Amniotic epithelial cell (primary cell): ENCODE measurements around the gene PRR13.

ENCODE experiments used
- DNase-seq: peaks from one replicate; pipeline ENCODE4 v3.0.0-alpha.2; 2010; ENCODE audit warnings: low read depth

The PRR13 gene

DNA sequence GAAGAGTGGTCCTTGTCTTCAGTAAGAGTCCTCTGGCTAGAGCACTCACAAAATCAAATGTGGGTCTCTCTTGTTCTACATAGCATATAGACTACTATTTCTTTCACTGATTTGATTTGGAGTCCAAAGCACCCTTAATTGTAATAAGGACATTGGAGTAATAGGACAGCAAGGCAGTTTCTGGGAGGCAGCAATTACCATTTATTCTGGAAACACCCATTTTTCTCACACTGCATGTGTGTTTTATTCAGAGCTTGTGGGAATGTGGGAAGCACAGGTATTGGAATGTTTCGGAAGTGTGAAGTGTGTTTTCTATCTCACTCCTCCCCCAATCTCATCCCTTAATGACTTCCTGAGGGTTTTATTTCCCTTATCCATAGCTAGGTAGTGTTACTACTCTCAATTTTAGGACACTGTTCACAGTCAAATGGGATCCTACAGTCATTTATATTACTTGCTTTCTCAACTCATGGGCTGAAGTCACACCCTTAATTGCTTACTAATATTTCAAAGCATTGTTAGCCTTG, 30.6 kb downstream of the PRR13 start:
- no peak for DNase-seq

DNA sequence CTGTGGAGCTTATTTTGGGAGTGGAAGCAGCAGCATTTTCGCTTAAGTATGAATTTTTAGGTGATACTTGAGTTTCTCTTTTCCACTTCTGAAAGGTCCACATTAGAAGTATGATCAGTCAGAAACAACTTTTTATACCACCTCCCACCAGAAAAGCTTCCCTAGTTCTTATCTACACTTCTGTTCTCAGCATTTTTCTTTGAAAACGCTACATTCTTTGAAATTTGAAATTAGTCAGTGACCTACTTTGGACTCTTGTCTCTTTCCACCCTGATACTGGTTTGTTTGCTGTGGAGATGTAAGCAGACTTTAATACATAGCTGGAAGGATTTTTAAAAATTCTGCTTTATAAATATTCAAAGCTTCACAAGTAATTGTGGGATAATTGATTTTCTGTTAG, 32.5 kb downstream of the PRR13 start:
- DNase-seq = peak; percentile 61

DNA sequence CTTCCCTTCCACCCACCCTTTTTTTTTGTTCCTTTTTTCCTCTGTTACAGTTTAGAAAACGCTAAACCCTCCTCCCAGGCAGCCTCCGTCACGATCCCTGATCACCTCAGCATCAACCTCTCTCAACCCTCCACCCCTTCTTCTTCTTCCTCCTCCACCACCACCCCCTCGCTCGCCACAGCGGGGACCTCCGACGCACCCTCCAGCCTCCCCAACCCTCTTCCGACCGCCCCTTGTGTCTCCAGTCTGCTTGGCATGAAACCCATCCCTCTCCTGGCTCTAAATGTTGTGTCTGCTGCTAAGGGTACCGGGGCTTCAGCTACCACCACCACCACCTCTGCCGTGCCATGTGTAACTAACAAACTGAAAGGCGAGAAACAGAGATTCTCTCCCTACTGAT, 33.3 kb downstream of the PRR13 start:
- no peak for DNase-seq

DNA sequence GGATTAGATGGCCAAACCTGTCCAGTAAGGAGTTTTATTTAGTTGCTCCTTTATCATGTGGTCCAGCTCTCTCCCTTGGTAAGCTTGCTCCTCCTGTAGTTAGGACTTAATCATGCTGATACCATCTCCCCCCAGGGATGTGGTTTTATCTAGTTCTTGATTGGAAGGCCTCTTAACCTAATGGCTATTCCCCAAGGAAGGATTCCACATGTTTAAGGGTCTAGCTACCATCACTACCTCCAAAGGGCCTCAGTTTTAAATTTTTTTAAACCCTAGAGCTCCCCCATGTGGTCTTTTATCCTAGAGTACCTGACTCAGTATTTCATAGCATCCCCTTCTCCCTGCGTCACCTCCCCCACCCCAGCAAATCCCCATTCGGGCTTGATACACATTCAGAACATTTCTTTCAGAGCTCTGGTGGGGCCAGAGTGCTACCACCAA, 35.3 kb downstream of the PRR13 start:
- peak; percentile 46 for DNase-seq

DNA sequence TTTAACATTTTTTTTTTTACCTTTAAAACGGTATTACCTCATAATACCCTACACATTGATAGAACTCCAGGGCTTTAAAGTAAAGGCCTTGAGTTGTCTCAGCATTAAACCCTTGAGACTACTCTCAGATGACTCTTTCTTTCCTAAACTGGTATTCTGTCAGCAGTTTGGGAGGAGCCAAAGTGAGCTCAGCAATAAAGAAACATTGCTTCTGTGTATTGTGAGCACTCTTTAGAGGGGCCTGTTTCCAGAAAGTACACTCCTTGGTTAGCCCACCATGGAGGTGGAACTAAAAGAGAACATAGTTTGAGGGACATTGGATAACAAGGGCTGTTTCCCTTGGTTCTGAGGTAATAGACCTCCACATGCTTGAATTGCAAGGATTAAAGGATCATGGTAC, 37.3 kb downstream of the PRR13 start:
- DNase-seq = peak; percentile 27

DNA sequence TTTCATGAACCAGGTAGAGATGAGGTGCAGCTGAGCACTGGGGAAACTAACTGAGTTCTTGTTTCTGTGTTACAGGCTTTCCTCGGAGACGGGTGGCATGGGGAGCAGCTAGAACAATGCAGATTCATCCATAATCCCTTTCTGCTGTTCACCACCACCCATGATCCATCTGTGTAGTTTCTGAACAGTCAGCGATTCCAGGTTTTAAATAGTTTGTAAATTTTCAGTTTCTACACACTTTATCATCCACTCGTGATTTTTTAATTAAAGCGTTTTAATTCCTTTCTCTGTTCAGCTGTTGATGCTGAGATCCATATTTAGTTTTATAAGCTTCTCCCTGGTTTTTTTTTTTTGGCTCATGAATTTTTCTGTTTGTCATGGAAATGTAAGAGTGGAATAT, 37.8 kb downstream of the PRR13 start:
- DNase-seq = no peak

DNA sequence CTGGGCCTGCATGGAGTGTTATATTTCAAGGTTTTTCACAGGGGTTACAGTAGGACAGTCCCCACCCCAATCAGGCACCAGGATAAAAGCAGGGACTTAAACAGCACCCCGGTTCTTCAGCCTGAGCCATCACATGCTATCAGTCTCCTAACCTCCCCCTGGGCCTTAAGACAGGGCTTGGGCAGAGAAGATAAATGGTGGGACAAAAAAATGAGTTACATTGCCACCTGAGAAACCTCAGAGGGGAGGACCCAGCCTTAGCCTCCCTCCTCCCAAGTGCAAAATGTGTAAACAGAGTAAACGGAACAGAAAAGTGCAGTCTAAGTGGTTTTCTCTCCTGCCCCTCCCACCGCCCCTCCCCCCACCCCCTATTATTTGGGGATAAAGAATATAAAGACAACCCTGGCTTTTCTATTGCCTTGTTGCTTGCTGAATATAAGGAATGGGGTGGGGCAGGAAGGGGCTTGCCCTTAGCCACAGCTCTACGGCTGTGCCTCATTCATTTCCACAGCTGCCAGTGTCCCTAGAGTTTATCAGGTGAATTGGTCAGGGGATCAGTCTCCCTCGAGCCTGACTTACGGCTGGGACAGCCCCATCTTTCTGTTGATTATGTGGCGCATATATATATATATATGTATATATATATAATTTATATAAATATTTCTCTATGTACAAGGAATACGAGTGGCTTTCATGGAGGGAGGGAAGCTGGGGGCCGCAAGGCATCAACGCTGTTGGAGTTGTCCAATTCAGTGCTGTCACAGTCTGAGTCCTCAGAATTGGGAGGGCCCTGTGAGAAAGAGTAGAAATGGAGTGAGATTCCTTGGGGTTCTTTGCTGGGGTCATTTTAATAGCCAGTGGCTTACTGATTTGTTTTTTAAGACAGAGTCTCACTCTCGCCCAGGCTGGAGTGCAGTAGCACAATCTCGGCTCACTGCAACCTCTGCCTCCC, 39.2 kb downstream of the PRR13 start:
- DNase-seq = no peak

DNA sequence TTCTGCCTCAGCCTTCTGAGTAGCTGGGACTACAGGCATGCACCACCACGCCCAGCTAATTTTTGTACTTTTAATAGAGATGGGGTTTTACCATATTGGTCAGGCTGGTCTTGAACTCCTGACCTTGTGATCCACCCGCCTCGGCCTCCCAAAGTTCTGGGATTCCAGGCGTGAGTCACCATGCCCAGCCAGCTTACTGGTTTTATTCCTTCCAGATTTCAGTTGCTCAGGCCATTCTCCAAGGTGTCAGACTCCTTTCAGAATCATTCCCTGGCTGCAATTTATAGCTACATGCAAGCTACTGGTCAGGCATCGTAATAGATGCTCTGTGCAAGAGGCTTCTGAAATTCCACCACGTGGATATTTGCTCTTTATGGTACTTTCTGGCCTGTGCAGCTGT, 39.9 kb downstream of the PRR13 start:
- DNase-seq = peak; percentile 81

DNA sequence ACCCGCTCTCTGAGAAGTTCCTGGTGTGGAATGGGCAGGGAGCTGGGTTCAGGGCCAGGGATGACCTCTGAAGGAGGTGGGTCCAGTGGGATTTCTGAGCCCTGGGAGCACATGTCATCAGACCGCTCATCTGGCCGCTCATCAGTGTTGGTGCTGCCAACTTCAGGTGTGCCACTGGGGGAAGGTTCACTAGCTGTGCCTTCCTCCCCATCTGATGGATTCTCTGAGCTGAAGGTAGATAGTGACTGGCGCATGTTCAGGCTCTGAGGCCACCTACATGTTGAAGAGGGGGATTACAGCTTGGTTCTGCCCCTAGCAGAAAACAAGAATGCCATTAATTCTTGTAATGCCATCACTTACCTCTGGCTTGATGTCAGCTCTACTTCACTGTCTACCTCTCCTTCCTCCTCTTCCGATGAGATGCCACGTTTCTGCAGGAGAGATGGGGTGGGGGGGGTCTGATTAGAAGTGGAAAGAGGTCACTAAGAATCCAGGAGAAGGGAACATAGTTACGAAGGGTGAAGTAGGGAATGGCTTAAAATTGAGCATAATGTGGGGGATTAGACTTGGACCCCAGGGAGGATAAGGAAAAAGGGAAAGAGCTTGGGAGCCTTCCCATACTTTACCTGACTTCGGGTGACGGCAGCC, 40.5 kb downstream of the PRR13 start:
- DNase-seq = peak; percentile 38

DNA sequence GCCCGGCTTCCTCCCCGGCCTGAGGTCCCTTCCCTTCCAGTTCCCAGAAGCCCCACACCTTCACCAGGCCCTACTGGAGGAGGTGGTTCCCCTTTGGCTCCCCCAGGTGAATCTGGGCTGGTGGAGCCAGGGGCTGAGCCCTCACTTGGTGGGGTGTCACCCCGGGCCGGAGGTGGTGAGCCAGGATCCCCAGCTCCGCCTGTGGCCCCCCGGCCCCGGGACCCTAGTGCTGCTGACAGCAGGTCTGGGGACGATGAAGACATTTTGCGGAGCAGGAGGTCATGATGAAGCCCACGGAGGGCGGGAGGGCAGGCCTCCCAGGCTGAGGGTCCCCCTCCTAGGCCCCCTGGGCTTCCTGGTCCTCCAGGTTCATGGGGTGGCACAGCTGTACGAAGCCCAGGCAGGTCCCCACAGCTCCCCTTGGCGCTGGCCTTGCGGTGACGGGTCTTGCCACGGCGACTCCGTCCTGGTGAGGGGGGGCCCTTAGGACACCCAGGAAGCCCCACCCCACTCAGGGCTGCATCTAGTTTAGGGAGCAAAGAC, 41.2 kb downstream of the PRR13 start:
- DNase-seq = no peak

DNA sequence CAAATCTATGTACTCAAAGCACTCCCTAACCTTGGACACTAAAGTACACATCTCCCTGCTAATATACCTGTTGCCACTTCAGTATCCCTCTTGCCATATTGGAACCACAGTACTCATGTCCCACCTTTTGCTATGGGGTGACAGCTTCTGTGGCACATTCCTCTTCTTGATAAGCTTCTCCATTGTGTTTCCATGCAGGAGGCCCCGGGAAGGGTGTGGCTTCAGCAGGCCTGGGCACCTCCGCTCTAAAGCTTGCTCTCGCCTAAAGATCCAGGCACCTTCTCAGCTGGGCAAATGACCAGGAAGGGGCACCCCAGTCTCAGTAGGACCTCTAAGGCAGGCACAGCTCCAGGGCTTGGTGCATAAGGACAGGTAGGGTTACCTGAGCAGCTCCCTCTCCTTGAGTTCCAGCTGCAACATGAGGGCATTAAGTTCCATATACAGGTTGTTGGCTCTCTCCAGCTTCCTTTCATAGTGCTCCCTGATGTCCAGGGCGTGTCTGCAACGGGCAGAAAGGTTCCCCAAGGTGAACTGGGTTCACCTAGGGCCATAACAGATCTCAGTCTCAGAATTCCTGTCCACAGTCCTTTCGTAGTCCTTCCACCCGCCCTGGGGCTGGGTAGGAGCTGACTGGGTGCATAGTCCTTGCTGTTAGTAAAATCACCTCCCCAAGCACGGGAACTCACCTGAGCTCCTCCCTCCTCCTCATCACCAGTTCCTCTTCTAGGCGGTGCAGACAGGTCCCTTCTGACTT, 41.9 kb downstream of the PRR13 start:
- DNase-seq = no peak

DNA sequence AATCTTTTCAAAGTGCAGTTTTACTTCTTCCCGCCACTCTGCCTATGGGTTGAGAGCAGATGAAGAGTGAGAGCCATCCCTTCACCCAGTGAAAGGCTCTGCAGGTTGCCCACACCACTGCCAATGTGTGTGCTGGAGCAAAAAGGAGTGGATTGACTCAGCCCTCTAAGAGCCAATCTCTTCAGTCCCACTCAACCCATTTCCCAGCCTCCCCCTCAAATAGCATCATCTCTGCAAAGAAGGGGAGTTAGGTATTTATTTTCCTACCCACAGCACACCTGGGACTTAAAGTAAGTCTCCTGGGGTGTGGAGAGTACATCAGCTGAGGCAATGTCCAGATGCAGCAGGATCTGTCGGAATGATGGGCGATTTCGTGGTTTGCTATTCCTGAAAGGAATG, 42.4 kb downstream of the PRR13 start:
- DNase-seq = peak; percentile 23

DNA sequence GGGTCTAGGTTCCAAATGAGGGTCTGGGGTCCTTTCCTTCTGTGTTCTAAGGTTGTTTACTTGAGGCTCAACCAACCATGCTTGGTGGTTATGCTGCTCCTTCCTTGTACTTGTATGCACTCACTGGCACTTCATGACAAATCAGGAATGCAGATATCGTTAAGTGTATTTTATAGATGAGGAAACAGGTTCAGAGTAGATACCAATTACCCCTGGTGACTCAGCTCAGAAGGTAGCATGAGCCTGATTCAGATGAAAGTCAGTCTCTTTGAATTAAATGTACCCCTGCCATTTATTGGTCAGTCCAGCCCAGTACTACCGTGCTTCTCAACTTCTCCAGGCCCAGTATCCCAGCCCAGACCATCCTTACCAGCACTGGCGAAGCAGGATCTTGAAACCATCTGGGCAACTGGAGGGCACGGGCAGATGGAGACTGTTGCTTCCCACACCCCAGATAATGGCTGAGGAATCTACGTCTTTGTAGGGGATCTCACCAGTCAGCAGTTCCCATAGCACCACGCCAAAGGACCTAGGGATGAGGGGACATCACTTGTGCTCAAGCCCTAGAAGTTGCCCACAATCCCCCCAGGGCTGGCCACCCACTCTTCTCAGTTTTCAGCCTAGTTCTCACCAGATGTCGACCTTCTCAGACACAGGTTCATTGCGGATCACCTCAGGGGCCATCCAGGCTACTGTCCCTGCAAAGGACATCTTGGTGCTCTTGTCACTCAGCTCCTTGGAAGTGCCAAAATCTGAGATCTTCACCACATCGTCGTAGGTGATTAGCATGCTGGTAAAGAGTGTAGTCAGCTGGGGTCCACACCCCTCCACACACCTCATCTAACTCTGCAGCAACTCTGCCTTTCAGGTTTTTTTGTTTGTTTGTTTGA, 43.4 kb downstream of the PRR13 start:
- no peak for DNase-seq

DNA sequence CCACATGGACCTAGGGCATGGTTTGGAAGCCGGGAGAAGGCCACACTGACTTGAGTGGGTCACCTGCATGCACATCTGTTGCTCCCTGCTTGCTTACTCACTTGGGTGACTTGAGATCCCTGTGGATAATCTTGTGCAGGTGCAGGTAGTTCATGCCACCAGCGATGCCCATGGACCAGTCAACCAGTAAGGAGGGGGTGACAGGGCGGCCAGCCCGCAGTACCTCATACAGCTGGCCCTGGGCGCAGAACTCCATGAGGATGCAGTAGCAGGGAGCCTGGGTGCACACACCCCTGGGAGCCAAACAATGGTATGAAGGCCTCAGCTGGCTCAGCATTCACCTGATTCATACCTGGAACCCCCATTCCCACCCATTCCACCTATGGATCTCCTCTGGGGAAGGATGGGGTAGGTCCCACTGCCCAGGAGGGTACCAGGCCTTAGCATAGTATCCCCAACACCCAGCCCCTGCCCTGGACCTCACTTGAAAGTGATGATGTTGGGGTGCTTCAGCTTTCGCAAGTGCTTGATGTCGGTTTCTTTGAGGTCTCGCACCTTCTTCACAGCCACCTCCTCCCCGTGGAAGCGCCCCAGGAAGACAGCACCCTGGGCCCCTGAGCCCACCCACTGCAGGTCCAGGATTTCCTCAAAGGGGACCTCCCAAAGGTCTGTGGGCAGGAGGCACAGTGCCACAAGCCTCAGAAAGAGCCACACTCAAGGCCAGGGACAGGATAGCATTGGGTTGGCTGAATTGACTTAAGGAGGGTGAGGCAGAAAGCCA, 44.6 kb downstream of the PRR13 start:
- no peak for DNase-seq

DNA sequence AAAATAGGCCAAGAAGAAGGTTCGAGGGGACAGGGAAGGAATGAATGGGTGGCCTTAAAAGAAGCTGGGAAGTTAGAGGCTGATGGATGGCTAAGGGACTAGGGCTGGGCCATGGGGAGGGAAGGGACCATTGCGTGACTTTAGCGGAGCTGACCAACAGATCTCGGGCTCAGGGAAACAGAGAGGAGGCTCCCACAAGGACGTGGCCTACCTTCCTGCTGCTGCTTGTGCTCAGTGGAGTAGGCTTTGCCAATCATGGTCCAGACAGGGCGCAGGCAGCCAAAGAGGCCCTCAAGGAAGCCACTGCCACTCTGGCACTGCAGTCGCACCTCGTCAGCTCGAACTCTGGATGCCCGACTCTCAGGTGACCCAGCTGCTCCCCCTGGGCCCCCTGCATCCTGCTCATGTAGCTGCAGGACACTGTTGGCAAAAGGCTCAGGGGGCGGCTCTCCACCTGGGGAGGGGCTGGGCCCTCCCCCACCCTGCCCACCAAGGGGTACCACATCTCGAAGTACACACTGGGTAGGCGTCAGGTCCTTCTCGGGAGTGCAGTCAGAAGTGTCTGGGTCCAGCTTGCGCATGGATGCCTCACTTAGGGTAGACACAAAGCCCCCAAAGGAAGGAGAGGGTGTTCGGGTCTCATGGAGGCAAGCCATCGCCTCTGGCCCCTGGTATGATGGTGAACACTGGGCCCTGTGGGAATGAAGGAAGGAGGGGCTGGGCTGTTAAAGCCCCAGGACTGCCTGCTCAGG, 45.4 kb downstream of the PRR13 start:
- no peak for DNase-seq

DNA sequence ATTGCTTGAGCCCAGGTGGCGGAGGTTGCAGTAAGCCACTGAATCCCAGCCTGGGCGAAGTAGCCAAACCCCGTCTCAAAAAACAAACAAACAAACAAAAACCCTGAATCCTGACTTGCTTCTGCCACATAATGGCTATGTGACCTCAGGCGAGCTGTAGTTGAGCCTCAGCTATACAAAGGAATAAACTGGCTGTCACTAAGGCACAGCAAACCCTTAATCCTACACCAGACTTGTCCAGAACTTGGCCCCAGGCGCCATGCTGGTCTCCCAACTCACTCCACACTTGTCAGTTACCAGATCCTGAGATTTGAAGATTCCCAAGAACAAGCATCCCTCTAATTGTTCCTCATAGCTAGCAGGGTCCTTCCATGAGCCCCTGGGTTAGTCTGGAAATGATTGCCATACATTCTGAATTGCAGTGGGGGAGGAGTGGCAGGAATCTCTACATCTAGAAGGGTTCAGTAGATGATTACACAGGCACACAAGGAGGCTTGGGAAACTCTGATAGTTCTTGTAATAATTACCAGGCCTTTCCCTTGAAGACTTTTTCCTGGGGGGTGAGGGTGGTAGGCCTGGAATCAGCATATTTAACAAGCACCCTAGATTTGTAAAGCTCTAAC, 47.8 kb downstream of the PRR13 start:
- no peak for DNase-seq

DNA sequence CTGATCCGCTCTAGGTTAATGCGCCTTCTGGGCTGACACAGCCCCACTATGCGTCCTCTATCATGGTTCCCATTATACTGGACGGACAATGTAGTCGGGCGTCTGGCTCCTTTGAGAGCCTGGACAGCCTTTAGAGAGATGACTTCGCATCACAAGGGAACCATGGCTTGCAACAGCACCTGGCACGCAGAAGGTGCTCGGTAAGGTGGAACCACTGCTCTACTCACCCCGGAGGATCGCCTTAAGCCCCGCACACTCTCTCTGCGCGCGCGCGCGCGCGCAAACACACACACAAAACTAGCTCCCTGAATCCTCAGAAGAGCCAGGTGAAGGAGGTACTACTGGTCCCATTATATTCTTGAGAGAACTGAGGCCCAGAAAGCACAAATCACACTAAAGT, 50.7 kb downstream of the PRR13 start:
- no peak for DNase-seq

DNA sequence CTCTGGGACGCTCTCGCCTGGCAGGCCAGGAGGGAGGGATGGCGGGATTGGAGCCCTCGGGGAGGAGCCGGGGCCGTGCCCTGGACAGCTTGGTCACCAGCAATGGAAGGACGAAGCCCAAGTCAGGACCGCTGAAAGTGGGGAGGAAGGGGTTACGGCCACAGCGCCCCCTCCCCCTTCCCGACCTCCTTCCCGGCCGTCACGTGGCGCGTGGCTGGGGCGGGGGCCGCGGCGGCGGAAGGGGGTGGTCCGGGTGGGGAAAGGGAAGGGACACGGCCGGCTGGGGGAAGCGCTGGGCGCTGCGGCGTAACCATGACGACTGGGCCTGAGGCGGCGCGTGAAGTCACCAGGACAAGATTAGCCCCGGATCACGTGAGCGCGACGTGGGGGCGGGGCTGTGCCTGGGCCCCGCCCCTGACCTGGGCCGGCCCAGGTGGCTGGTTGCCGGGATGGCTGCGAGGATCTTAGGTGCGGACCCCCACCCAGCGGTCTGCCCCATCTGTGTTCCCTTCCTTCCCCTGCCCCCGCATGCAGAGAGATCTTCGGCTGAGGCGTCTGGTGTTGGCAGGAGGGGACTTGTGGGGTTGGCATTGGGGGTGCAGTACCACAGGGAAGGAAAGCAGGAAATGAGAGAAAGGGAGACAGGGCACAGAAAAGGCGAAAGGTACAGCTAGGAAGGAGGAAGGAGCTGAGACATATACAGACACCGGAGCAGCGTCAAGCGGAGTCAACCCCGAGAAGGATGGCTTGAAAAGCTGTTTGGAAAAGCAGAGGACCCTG, 51.5 kb downstream of the PRR13 start:
- peak; percentile 79 for DNase-seq
